ENCODE measurements around the gene NKAIN4. TPM values are rescaled to one million over a fixed set of nuclear protein-coding genes. Genes with fewer than 3 reads are reported as not detected.

Gene NKAIN4
- total and polyA plus RNA-seq, 2 donors (not counting 1 experiment from before 2014, with no cell fraction given), result not detected

GRCh38 chr20:63303095-63303666 is 48.9 kb upstream of the NKAIN4 start:
- DNase-seq, result no peak
- Mint-ChIP-seq H3K4me3 (no peak overlapping the region), H3K27ac (no peak overlapping the region), H3K27me3 (peaks cover 24% of the 10 kb centered on the region), H3K9me3 (ENCODE audit: insufficient read depth) (peaks cover 5% of the 10 kb centered on the region), H3K4me1 (no peaks in the 10 kb centered on the region)
- Histone ChIP-seq H3K79me2 (ENCODE audit: control insufficient read depth, insufficient read depth, low read length) (no peaks in the 10 kb centered on the region), H3K4me1 (ENCODE audit: control insufficient read depth in 2 of 2, insufficient read depth in 2 of 2, low read length in 2 of 2) (no peaks in the 10 kb centered on the region), H3K36me3 (replicated peaks in 1 of 2; ENCODE audit: control extremely low read depth in 1 of 2, control insufficient read depth in 1 of 2, extremely low read depth in 1 of 2, insufficient read depth in 2 of 2, low read length in 1 of 2) (no peaks in the 10 kb centered on the region), H4K20me1 (ENCODE audit: control insufficient read depth, insufficient read depth, low read length, poor library complexity, severe bottlenecking) (no peaks in the 10 kb centered on the region), H2AFZ (ENCODE audit: insufficient read depth, low read depth, low read length, poor library complexity, severe bottlenecking) (no peak overlapping the region), H3K4me2 (replicated peaks; ENCODE audit: low read depth, low read length, poor library complexity, severe bottlenecking) (no peak overlapping the region), H3K4me3 (ENCODE audit: control extremely low read depth in 1 of 5, extremely low read depth in 1 of 5, insufficient read depth in 1 of 5, low read depth in 2 of 5, low read length in 4 of 5) (no peak overlapping the region), H3K9me3 (ENCODE audit: control extremely low read depth in 1 of 3, control insufficient read depth in 2 of 3, insufficient read depth in 1 of 3, low read length in 2 of 3) (peaks cover 0 to 32% (median 4%) of the 10 kb centered on the region in 3 donors), H3K9ac (ENCODE audit: low read length) (no peak overlapping the region), H3K27me3 (replicated peaks in 1 of 4; ENCODE audit: control extremely low read depth in 1 of 4, control insufficient read depth in 3 of 4, insufficient read depth in 4 of 4, low read length in 3 of 4) (peaks cover 0 to 11% (median 1%) of the 10 kb centered on the region in 4 experiments), H3K27ac (ENCODE audit: low read length in 2 of 2) (no peak overlapping the region)
- intact Hi-C loops (cut with micrococcal nuclease), result no loop called here
- ATAC-seq (ENCODE audit: low read depth), result no peak
- ChIA-PET CTCF (no interaction called here), POLR2A (no interaction called here)
- 76% methylated on average over 2 of the region's 5 CpGs for WGBS (ENCODE audit: insufficient coverage)
- TF ChIP-seq EZH2 (IDR thresholded peaks at IDR 0.05; ENCODE audit: borderline replicate concordance, insufficient read depth, low read depth, low read length, poor library complexity, severe bottlenecking), result no peak

GRCh38 chr20:63301671-63302070 is 47.4 kb upstream of the NKAIN4 start:
- ChIA-PET POLR2A (no interaction called here), CTCF (no interaction called here)
- intact Hi-C loops (cut with micrococcal nuclease), result no loop called here
- no peaks in the 10 kb centered on the region for H3K79me2 ChIP-seq (ENCODE audit: control insufficient read depth, insufficient read depth, low read length)
- peaks cover 0 to 32% (median 4%) of the 10 kb centered on the region in 3 donors for H3K9me3 ChIP-seq (ENCODE audit: control extremely low read depth in 1 of 3, control insufficient read depth in 2 of 3, insufficient read depth in 1 of 3, low read length in 2 of 3)
- Mint-ChIP-seq H3K4me1 (no peaks in the 10 kb centered on the region), H3K9me3 (ENCODE audit: insufficient read depth) (peaks cover 5% of the 10 kb centered on the region), H3K4me3 (no peak overlapping the region), H3K27ac (no peak overlapping the region), H3K27me3 (peaks cover 28% of the 10 kb centered on the region)
- H3K27me3 ChIP-seq (replicated peaks in 1 of 4; ENCODE audit: control extremely low read depth in 1 of 4, control insufficient read depth in 3 of 4, insufficient read depth in 4 of 4, low read length in 3 of 4), result peaks cover 0 to 19% (median 1%) of the 10 kb centered on the region in 4 experiments
- no peaks in the 10 kb centered on the region for H3K36me3 ChIP-seq (replicated peaks in 1 of 2; ENCODE audit: control extremely low read depth in 1 of 2, control insufficient read depth in 1 of 2, extremely low read depth in 1 of 2, insufficient read depth in 2 of 2, low read length in 1 of 2)
- DNase-seq (no peak), ATAC-seq (ENCODE audit: low read depth) (no peak)
- H2AFZ ChIP-seq (ENCODE audit: insufficient read depth, low read depth, low read length, poor library complexity, severe bottlenecking), result no peak overlapping the region
- no peaks in the 10 kb centered on the region for H4K20me1 ChIP-seq (ENCODE audit: control insufficient read depth, insufficient read depth, low read length, poor library complexity, severe bottlenecking)
- no peak overlapping the region for H3K27ac ChIP-seq (ENCODE audit: low read length in 2 of 2)
- no CpG with 5 or more reads among the region's 1 CpG for WGBS (ENCODE audit: insufficient coverage)
- H3K4me1 ChIP-seq (ENCODE audit: control insufficient read depth in 2 of 2, insufficient read depth in 2 of 2, low read length in 2 of 2), result no peaks in the 10 kb centered on the region
- H3K9ac ChIP-seq (ENCODE audit: low read length), result no peak overlapping the region
- TF ChIP-seq CTCF (IDR thresholded peaks at IDR 0.05) (no peak), EZH2 (IDR thresholded peaks at IDR 0.05; ENCODE audit: borderline replicate concordance, insufficient read depth, low read depth, low read length, poor library complexity, severe bottlenecking) (no peak)
- H3K4me2 ChIP-seq (replicated peaks; ENCODE audit: low read depth, low read length, poor library complexity, severe bottlenecking), result no peak overlapping the region
- H3K4me3 ChIP-seq (ENCODE audit: control extremely low read depth in 1 of 5, extremely low read depth in 1 of 5, insufficient read depth in 1 of 5, low read depth in 2 of 5, low read length in 4 of 5), result no peak overlapping the region
